ENCODE measurements around the gene TTBK2.

The TTBK2 gene

DNA sequence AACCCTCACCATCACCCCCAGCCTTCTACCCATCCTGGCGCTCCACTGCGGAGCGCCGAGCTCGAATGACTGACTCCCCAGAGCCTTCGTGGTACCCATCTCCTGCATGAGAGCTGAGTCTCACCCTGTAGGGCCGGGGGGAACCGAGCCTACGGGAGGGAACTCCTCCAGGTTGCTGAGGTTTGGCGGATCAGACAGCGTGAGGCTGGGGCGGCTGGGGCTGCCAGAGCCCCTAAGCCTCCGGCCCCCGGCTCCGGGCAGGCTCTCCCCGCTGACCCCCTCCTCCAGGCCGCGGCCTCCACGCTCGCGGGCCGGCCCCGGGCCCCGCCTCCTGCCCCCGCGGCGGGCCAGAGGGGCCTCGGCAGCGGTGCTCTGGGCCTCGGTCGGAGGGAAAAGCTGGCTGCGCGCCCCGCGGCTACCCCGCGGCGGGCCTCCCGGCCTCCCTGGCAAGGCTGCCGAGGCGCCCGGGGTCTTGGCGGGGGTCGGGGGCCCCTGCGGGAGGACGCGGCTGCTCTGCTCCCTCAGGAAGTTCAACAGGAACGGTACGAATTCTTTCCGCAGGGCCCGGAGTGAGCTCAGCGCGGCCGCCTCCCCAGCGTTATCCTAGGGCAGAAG lies 184.3 kb downstream of the TTBK2 start:
- Mint-ChIP-seq H3K9me3 (no peaks in the 10 kb centered on the region), H3K4me3 (peak overlapping the region; percentile 84), H3K36me3 (ENCODE audit: low read depth) (peaks cover 26% of the 10 kb centered on the region), H3K27me3 (no peaks in the 10 kb centered on the region), H3K27ac (no peak overlapping the region), H3K4me1 (ENCODE audit: low read depth) (peaks cover 17% of the 10 kb centered on the region)

DNA sequence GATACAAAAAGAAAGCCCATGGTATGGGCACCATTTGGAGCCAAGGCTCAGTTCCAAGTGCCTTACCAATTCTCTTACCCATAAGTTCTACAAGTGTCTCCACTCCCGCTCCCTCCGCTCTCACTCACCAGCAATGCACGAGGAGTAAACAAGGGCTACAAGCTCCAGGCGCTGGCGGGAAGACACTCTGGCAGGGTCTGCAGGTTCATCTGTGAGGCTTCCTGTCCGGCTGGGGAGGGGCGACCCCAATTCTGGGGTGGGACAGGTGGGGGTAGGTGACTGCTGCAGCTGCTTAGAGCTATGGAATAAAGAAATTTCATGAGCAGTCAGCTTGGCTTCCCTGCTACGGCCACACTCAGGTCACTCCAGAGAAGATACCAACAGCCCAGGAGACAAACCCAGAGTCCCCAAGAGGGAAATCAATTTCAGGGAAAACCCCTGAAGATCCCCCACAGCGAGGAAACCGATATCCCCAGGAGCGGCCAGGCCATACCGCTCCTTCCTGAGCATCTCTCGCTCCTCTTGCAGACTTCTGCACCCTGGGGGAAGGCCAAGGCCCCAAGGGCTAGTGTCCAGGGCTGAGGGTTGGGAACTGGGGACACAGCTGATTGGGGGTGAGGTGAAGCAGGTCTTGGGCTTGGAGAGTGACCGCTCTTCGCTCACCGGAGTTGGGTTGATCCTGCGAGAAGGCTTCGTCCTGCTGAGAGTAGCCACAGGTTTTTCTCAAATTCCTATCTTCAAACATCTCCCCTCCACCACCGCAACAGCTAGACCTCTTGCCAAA lies 185.0 kb downstream of the TTBK2 start:
- Mint-ChIP-seq H3K36me3 (ENCODE audit: low read depth) (peaks cover 31% of the 10 kb centered on the region), H3K4me3 (peak overlapping the region; percentile 84), H3K4me1 (ENCODE audit: low read depth) (peaks cover 17% of the 10 kb centered on the region), H3K9me3 (no peaks in the 10 kb centered on the region), H3K27ac (no peak overlapping the region), H3K27me3 (no peaks in the 10 kb centered on the region)

DNA sequence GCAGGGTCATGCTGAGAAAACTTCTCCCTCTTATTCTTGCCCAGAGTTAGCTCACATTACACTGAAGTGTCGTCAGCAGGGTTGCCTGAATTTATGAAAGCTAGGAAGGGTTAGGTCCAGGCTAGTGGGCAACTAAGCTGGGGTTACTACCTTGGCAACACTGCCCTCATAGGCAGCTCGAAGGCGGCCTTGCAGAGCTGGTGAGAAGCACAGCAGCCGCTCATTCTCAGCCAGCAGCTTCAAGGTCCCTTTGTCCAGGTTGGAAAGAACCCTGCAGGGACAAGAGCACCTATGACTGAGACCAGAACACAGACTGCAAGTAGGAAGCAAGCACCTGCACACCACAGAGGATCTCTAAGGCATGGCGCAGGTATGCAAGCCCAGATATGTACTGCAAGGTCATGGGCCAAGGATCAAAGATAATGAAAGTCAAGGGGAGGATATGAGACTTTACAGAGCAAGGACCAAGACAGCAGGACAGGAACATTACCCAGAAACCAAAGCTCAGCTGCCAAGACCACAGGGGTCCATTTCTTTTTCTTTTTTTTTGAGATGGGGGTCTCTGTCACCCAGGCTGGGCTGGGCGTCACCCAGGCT lies 186.4 kb downstream of the TTBK2 start:
- peaks cover 17% of the 10 kb centered on the region for H3K4me1 Mint-ChIP-seq (ENCODE audit: low read depth)
- H3K27ac Mint-ChIP-seq, result no peak overlapping the region
- no peaks in the 10 kb centered on the region for H3K9me3 Mint-ChIP-seq
- peaks cover 38% of the 10 kb centered on the region for H3K36me3 Mint-ChIP-seq (ENCODE audit: low read depth)
- no peak overlapping the region for H3K4me3 Mint-ChIP-seq
- no peaks in the 10 kb centered on the region for H3K27me3 Mint-ChIP-seq

DNA sequence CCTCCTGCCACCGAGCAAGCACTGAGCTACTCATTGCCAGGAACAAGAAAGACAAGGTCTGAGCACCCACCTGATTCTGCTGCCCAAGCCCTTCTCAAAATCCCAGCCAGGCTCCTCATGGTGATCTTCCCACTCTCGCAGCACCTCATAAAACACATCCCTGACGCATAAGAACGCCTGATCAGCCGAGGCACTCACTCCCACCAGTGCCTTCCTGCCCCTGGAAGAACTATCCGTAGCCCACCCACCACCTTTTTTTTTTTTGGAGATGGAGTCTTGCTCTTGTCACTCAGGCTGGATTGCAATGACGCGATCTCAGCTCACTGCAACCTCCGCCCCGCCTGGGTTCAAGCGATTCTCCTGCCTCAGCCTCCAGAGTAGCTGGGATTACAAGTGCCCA lies 187.6 kb downstream of the TTBK2 start:
- H3K27me3 Mint-ChIP-seq, result no peaks in the 10 kb centered on the region
- H3K4me3 Mint-ChIP-seq, result no peak overlapping the region
- peaks cover 17% of the 10 kb centered on the region for H3K4me1 Mint-ChIP-seq (ENCODE audit: low read depth)
- no peak overlapping the region for H3K27ac Mint-ChIP-seq
- no peaks in the 10 kb centered on the region for H3K9me3 Mint-ChIP-seq
- peaks cover 42% of the 10 kb centered on the region for H3K36me3 Mint-ChIP-seq (ENCODE audit: low read depth)

DNA sequence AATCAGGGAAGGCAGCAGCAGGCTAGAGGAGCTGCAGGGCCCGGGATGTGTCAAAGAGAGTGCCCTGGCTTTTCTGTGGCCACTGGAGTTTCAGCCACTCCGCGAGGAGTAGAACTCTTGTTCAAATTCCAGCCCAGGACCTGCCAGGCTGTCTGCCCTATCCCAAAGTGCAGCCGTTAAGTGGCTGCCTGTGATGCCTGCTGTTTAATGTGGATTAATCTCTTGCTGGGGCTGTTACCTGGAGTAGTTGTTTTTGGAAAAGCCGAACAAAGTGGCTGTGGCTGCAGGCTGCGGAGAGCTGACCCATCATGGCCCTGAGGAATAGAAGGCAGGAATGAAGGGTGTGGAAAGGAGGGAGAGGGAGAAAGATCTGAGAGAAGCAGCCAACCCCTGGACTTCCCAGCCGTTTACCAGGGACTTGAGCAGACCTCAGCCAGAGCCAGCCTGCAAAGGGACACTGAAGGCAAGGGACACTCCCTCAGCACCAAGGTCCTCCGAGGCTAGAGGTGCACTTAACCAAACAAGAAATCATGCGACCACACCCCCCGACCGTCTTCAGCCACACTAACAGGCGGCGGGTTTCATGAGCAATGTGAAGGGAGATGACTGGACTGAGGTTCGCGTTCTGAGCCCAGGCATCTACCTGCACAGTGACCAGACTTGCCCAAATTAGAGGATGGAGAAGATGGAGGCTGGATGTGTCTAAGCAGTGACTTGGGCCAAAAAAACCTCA lies 188.3 kb downstream of the TTBK2 start:
- Mint-ChIP-seq H3K9me3 (no peaks in the 10 kb centered on the region), H3K4me1 (ENCODE audit: low read depth) (peaks cover 14% of the 10 kb centered on the region), H3K27ac (no peak overlapping the region), H3K4me3 (no peak overlapping the region), H3K27me3 (no peaks in the 10 kb centered on the region), H3K36me3 (ENCODE audit: low read depth) (peaks cover 44% of the 10 kb centered on the region)

DNA sequence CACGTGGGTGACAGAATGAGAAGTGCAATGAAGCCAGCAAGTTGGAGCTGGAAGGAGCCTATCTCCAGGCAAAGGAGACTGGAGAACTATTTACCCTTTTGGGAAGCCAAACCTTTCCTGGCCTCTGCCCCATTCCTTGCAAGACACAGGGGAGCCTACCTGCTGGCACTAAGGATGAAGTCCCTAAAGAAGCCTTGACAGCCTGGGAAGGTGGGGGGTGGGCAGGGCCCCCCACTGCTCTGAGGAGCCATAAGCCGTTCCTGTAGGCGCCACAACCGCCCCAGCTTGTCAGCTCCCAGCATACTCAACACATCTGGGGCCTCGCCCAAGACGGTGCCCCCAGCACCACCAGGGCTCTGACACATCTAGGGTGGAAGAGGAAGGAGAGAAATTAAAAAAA lies 189.1 kb downstream of the TTBK2 start:
- H3K9me3 Mint-ChIP-seq, result no peaks in the 10 kb centered on the region
- peaks cover 51% of the 10 kb centered on the region for H3K36me3 Mint-ChIP-seq (ENCODE audit: low read depth)
- peak overlapping the region; percentile 55 for H3K27ac Mint-ChIP-seq
- peaks cover 13% of the 10 kb centered on the region for H3K4me1 Mint-ChIP-seq (ENCODE audit: low read depth)
- H3K27me3 Mint-ChIP-seq, result no peaks in the 10 kb centered on the region
- no peak overlapping the region for H3K4me3 Mint-ChIP-seq

DNA sequence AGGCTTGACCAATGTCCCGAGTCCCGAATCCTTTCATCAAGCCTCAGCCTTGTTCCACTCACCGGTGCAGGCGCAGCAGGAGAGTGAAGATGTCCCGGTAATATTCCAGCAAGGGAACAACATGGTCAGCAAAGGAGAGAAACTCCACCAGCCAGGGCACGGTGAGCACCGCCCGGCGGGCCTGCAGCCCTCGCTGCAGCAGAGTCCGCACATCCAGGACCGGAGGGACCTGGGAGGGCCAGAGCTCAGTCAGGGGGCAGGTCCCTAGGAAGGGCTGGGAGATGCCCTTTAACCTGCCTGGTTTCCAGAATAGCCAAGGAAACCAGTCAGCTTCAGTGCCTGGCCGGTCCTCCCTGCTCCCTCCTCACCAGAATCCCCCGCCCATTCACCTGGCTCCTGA lies 190.0 kb downstream of the TTBK2 start:
- H3K4me1 Mint-ChIP-seq (ENCODE audit: low read depth), result peaks cover 8% of the 10 kb centered on the region
- no peaks in the 10 kb centered on the region for H3K9me3 Mint-ChIP-seq
- peaks cover 53% of the 10 kb centered on the region for H3K36me3 Mint-ChIP-seq (ENCODE audit: low read depth)
- no peak overlapping the region for H3K4me3 Mint-ChIP-seq
- no peaks in the 10 kb centered on the region for H3K27me3 Mint-ChIP-seq
- H3K27ac Mint-ChIP-seq, result no peak overlapping the region

DNA sequence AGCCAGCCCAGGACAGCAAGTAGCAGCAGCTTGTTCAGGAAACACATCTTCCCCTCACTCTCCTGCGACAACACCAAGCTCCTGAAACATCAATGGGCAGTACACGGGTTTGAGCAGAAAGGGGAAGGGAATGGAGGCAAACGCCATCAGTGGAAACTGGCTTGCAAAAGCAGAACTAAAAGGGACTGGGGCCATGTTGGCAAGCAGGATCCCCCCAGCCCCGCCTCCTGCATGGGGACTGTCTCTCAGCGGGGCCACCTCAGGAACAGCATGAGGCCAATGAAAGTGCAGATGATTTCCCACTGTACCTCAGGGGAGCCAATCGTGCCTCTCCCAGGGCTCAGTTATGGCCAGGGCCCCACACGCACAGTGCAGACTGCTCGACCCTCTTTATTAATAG lies 190.4 kb downstream of the TTBK2 start:
- Mint-ChIP-seq H3K36me3 (ENCODE audit: low read depth) (peaks cover 57% of the 10 kb centered on the region), H3K4me1 (ENCODE audit: low read depth) (peaks cover 4% of the 10 kb centered on the region), H3K27me3 (no peaks in the 10 kb centered on the region), H3K9me3 (no peaks in the 10 kb centered on the region), H3K27ac (no peak overlapping the region), H3K4me3 (no peak overlapping the region)

DNA sequence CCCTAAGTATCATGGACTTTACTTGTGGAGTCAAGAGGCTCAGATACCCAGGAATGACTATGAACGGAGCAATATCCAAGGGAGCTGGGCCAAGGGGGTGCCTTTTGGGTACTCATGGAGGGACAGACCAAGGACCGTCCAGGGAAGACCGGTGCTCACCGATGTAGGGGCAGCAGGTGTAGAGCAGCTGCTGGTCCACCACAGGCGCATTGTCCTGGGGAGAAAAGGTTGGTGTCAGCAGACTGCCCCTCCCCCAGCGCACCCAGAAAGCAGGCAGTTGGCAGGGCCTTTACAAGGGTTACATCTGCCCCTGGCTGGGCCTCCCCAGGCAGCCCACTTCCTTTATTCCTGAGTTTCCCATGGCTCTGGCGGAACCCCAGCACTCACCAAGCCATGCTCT lies 191.2 kb downstream of the TTBK2 start:
- H3K36me3 Mint-ChIP-seq (ENCODE audit: low read depth), result peaks cover 61% of the 10 kb centered on the region
- no peak overlapping the region for H3K4me3 Mint-ChIP-seq
- no peak overlapping the region for H3K27ac Mint-ChIP-seq
- H3K27me3 Mint-ChIP-seq, result no peaks in the 10 kb centered on the region
- H3K9me3 Mint-ChIP-seq, result no peaks in the 10 kb centered on the region
- H3K4me1 Mint-ChIP-seq (ENCODE audit: low read depth), result peaks cover 3% of the 10 kb centered on the region

DNA sequence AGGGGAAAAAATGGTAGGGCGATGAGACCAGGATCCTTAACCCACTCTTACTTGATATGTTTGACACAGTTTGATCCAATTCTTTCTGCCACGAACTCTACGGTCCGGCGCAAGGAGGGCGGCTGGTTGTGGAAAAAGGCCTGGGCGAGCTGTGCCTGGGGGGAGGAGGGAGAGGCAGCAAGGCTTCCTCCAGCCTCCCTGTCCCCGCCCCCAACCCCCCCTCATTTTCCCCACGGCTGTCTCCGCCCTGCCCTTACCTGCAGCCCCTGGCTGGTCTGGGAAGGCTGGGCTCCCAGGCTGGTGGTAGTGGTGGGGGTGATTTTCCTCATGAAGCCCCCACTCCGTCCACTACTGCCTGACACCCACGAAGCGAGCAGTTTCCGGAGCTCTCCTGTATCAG lies 191.6 kb downstream of the TTBK2 start:
- Mint-ChIP-seq H3K9me3 (no peaks in the 10 kb centered on the region), H3K36me3 (ENCODE audit: low read depth) (peaks cover 60% of the 10 kb centered on the region), H3K27me3 (no peaks in the 10 kb centered on the region), H3K27ac (no peak overlapping the region), H3K4me1 (ENCODE audit: low read depth) (no peaks in the 10 kb centered on the region), H3K4me3 (no peak overlapping the region)

DNA sequence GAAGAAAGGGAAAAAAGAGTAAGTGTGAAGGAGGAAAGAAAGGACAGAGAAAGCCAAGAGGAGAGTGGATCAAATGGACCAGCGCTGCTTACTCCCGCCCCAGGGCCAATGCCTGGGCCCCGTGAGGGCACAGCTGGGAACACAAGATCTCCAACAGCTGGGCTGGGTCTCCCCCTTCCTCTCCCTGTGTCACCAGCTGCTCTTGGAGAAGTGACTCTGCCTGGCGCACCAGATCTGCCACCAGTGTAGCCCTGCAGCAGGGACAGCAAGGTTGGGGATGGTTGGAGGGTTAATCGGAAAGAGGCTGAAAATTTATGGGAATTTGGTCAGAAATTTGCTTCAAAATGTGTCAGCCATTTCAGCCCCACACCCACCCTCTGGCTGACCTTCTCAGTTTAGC lies 192.0 kb downstream of the TTBK2 start:
- peaks cover 61% of the 10 kb centered on the region for H3K36me3 Mint-ChIP-seq (ENCODE audit: low read depth)
- no peak overlapping the region for H3K4me3 Mint-ChIP-seq
- H3K9me3 Mint-ChIP-seq, result no peaks in the 10 kb centered on the region
- H3K27ac Mint-ChIP-seq, result no peak overlapping the region
- H3K27me3 Mint-ChIP-seq, result no peaks in the 10 kb centered on the region
- H3K4me1 Mint-ChIP-seq (ENCODE audit: low read depth), result no peaks in the 10 kb centered on the region

DNA sequence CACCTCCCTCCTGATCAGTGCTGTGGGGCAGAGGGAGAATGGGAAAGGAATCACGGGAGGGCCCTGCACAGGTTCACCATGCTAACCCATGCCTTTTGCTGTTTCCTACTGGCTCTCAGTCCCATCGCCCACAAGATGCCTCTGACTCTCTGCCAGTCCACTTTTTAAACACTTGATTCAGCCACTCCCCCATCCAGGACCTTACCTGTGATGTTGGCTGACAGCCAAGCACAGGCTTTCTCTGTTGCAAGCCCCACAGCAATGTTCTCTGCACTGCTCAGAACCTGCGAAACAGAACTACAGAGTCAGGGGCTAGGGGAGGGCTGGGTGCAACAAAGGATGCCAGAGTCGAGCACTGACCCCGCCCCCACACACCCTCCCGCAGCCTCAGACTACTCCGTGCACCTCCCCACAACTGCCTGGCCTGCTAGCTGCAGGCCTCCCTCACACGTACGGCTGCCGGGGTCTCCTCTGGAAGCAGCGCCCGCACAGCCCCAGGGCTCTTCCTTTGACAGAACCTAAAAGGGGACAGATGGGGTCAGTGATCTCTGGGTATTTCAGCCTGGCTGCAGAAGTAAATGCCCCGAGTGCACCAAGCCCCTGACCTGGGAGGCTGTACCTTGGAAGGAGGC lies 192.7 kb downstream of the TTBK2 start:
- no peak overlapping the region for H3K27ac Mint-ChIP-seq
- H3K27me3 Mint-ChIP-seq, result no peaks in the 10 kb centered on the region
- no peak overlapping the region for H3K4me3 Mint-ChIP-seq
- no peaks in the 10 kb centered on the region for H3K9me3 Mint-ChIP-seq
- H3K4me1 Mint-ChIP-seq (ENCODE audit: low read depth), result no peaks in the 10 kb centered on the region
- peaks cover 56% of the 10 kb centered on the region for H3K36me3 Mint-ChIP-seq (ENCODE audit: low read depth)

DNA sequence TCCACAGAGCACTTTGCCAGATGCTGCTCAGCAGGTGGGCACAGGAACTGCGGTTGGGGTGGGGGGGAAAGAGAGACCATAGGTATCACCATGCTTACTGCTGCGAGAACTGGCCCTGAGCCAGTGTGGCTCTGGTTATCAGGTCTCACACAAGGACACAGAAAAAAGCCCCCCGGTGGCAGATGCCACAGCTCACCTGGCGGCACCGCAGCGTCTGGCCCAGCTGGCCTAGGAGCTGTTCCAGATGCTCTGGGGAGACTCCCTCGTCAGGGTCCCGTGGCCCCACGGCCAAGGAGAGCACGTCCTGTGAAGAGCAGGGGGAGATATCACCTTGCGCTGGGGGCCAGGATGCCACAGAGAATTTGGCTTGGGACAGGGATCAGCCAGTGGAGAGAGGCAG lies 194.5 kb downstream of the TTBK2 start:
- no peaks in the 10 kb centered on the region for H3K4me1 Mint-ChIP-seq (ENCODE audit: low read depth)
- H3K36me3 Mint-ChIP-seq (ENCODE audit: low read depth), result peaks cover 48% of the 10 kb centered on the region
- no peak overlapping the region for H3K4me3 Mint-ChIP-seq
- H3K27ac Mint-ChIP-seq, result no peak overlapping the region
- no peaks in the 10 kb centered on the region for H3K27me3 Mint-ChIP-seq
- H3K9me3 Mint-ChIP-seq, result no peaks in the 10 kb centered on the region

DNA sequence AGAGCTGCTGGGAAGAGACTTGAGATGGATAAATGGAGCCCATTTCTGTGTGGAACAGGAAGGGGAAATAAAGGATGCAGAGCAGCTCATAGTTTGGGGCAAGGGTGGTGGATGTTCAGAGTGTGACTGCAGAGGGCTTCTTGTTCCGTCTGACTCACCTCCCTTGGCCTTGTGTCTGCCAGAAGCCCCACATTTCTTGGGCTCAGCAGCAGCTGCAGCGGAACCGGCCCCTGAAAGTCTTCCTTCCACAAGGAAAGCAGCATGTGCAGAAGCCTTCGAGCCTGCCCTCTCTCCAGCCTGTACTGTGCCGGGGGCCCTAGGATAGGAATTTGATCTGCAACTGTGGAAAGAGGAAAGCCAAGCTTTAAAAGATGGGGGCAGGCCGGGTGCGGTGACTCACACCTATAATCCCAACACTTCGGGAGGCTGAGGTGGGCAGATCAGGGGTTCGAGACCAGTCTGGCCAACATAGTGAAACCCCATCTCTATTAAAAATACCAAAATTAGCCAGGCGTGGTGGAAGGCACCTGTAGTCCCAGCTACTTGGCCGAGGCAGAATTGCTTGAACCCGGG lies 195.2 kb downstream of the TTBK2 start:
- Mint-ChIP-seq H3K4me3 (no peak overlapping the region), H3K27me3 (no peaks in the 10 kb centered on the region), H3K36me3 (ENCODE audit: low read depth) (peaks cover 45% of the 10 kb centered on the region), H3K4me1 (ENCODE audit: low read depth) (no peaks in the 10 kb centered on the region), H3K9me3 (no peaks in the 10 kb centered on the region), H3K27ac (no peak overlapping the region)
